DOHH2 (cell line): ENCODE results near the gene CNGA1.

Source experiments
- H3F3A ChIP-seq: fragments of 200-600 bp; sonication (generic), shearing (Covaris generic); 2 replicates; pipeline ENCODE4 v1.6.0; 2016; ENCODE audit warnings: antibody characterized with exemption, mild to moderate bottlenecking; ENCODE audit not compliant: control insufficient read depth, insufficient read depth
- H3K27ac ChIP-seq: fragments of 200-600 bp; sonication (generic); 2 replicates; pipeline ENCODE4 v1.5.1; 2014; ENCODE audit warnings: low read depth, mild to moderate bottlenecking, low read length, moderate library complexity
- H3K27me3 ChIP-seq: fragments of 200-600 bp; sonication (generic); 2 replicates; pipeline ENCODE4 v1.6.1; 2014; ENCODE audit warnings: mild to moderate bottlenecking, low read length, mixed read lengths; ENCODE audit not compliant: control insufficient read depth
- H3K36me3 ChIP-seq: fragments of 200-600 bp; sonication (generic); 2 replicates; pipeline ENCODE4 v1.6.1; 2014; ENCODE audit warnings: mild to moderate bottlenecking, low read length, moderate library complexity, mixed read lengths; ENCODE audit not compliant: control insufficient read depth
- H3K4me1 ChIP-seq: fragments of 200-600 bp; sonication (generic); 2 replicates; pipeline ENCODE4 v1.6.1; 2014; ENCODE audit warnings: mild to moderate bottlenecking, low read length, mixed read lengths; ENCODE audit not compliant: control insufficient read depth
- H3K4me2 ChIP-seq: fragments of 200-600 bp; sonication (generic); 2 replicates; pipeline ENCODE4 v1.6.0; 2014; ENCODE audit warnings: mild to moderate bottlenecking, low read length, moderate library complexity
- H3K4me3 ChIP-seq: fragments of 200-600 bp; sonication (generic); 2 replicates; pipeline ENCODE4 v1.5.1; 2014; ENCODE audit warnings: mild to moderate bottlenecking, low read length, mixed read lengths
- H3K79me2 ChIP-seq: fragments of 200-600 bp; sonication (generic); 2 replicates; pipeline ENCODE4 v1.6.1; 2014; ENCODE audit warnings: mild to moderate bottlenecking, low read length, mixed read lengths; ENCODE audit not compliant: control insufficient read depth
- H3K9me2 ChIP-seq: fragments of 200-600 bp; sonication (generic); replicated peaks from 2 replicates; pipeline ENCODE4 v1.6.1; 2014; ENCODE audit warnings: mild to moderate bottlenecking, low read length, mixed read lengths; ENCODE audit not compliant: control insufficient read depth
- H3K9me3 ChIP-seq: fragments of 200-600 bp; sonication (generic); 2 replicates; pipeline ENCODE4 v1.6.1; 2014; ENCODE audit warnings: antibody characterized with exemption, low read length, mixed read lengths; ENCODE audit not compliant: control insufficient read depth, insufficient read depth
- H4K20me1 ChIP-seq: fragments of 200-600 bp; sonication (generic); 2 replicates; pipeline ENCODE4 v1.6.0; 2014; ENCODE audit warnings: low read depth, mild to moderate bottlenecking, antibody characterized with exemption, low read length, moderate library complexity; ENCODE audit not compliant: control insufficient read depth, insufficient read depth
- EZH2phosphoT487 ChIP-seq: fragments of 200-600 bp; sonication (generic); IDR thresholded peaks from 2 replicates; pipeline ENCODE4 v1.6.1; 2017; ENCODE audit warnings: borderline replicate concordance, mild to moderate bottlenecking, antibody characterized with exemption, low read length, moderate library complexity, mixed read lengths
- TF ChIP-seq, protein P1 (sequence below): fragments of 200-600 bp; sonication (generic); IDR thresholded peaks from one replicate; pipeline ENCODE4 v1.5.1; 2014; ENCODE audit warnings: antibody characterized with exemption, mild to moderate bottlenecking, low read depth, low read length; ENCODE audit not compliant: poor library complexity, severe bottlenecking

CNGA1 gene

GRCh38 chr4:48016141-48017107 is at the start of gene CNGA1, which contains the start of gene NIPAL1:
TSS of gene CNGA1 (minus strand) at chr4:48016681. CDS start at chr4:47952689, 63,992 bp downstream.
TSS of gene NIPAL1 (plus strand) at chr4:48016772. CDS start at chr4:48016840, 68 bp downstream.
- Histone ChIP-seq H3K79me2 (no peaks in the 10 kb centered on the region), H3K27ac (no peak within 1 kb of the TSS), H3K4me3 (peak within 1 kb of the TSS; percentile 92), H3K9me3 (no peaks in the 10 kb centered on the region), H3K36me3 (no peaks in the 10 kb centered on the region), H3F3A (no peaks in the 10 kb centered on the region), H3K4me2 (peak within 1 kb of the TSS; percentile 78), H3K9me2 (no peaks in the 10 kb centered on the region), H4K20me1 (no peaks in the 10 kb centered on the region), H3K27me3 (peaks cover 13% of the 10 kb centered on the region), H3K4me1 (peaks cover 30% of the 10 kb centered on the region)
- TF ChIP-seq, protein P1, sequence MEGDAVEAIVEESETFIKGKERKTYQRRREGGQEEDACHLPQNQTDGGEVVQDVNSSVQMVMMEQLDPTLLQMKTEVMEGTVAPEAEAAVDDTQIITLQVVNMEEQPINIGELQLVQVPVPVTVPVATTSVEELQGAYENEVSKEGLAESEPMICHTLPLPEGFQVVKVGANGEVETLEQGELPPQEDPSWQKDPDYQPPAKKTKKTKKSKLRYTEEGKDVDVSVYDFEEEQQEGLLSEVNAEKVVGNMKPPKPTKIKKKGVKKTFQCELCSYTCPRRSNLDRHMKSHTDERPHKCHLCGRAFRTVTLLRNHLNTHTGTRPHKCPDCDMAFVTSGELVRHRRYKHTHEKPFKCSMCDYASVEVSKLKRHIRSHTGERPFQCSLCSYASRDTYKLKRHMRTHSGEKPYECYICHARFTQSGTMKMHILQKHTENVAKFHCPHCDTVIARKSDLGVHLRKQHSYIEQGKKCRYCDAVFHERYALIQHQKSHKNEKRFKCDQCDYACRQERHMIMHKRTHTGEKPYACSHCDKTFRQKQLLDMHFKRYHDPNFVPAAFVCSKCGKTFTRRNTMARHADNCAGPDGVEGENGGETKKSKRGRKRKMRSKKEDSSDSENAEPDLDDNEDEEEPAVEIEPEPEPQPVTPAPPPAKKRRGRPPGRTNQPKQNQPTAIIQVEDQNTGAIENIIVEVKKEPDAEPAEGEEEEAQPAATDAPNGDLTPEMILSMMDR = peak; percentile 79
- TF ChIP-seq EZH2phosphoT487 = no peak

DNA sequence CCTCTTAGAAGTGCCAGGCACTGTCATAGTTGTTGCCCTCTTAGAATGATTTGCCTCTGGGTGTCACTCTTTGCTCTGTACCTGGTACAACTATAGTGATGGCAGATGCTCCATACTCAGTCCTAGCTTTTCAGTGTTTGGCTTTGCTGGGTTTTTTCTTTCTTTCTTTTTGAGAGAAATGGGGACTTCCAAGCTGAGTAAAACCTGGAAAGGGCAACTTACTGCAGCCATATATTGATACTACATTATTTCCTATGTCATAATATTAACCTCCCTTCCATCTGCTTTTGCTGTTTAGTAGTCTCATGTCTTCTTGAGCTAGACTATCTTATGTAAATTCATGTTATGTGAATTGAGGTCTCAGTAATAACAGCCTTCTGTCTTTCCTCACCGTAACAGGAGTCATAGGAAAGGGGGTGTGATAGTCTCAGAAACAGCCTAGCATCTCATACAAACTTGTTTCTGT is 49.1 kb upstream of the CNGA1 start:
- no peaks in the 10 kb centered on the region for H4K20me1 ChIP-seq
- no peaks in the 10 kb centered on the region for H3K9me2 ChIP-seq
- H3K4me1 ChIP-seq = no peaks in the 10 kb centered on the region
- no peak overlapping the region for H3K4me2 ChIP-seq
- no peaks in the 10 kb centered on the region for H3K27me3 ChIP-seq
- no peak overlapping the region for H3K4me3 ChIP-seq
- TF ChIP-seq EZH2phosphoT487 = no peak
- TF ChIP-seq, protein P1 = no peak
- no peaks in the 10 kb centered on the region for H3K79me2 ChIP-seq
- no peaks in the 10 kb centered on the region for H3F3A ChIP-seq
- H3K36me3 ChIP-seq = no peaks in the 10 kb centered on the region
- H3K9me3 ChIP-seq = no peaks in the 10 kb centered on the region
- no peak overlapping the region for H3K27ac ChIP-seq

GRCh38 chr4:48064349-48064748 is 47.9 kb upstream of the CNGA1 start:
- Histone ChIP-seq H3K27me3 (no peaks in the 10 kb centered on the region), H4K20me1 (no peaks in the 10 kb centered on the region), H3K79me2 (no peaks in the 10 kb centered on the region), H3K4me2 (no peak overlapping the region), H3K36me3 (no peaks in the 10 kb centered on the region), H3K9me3 (no peaks in the 10 kb centered on the region), H3K9me2 (no peaks in the 10 kb centered on the region), H3F3A (no peaks in the 10 kb centered on the region), H3K4me1 (no peaks in the 10 kb centered on the region), H3K4me3 (no peak overlapping the region), H3K27ac (no peak overlapping the region)
- TF ChIP-seq, protein P1 = no peak
- TF ChIP-seq EZH2phosphoT487 = no peak
